IPS-20b (cell line): ENCODE results near the gene NINJ2.

Experiments
- H3K27ac ChIP-seq: one replicate; pipeline ENCODE4 v1.5.1; 2013; ENCODE audit warnings: low read length
- H3K27me3 ChIP-seq: 2 replicates; pipeline ENCODE4 v1.6.1; 2013; ENCODE audit warnings: mild to moderate bottlenecking, low read length, inconsistent platforms; ENCODE audit not compliant: insufficient read depth
- H3K36me3 ChIP-seq: 2 replicates; pipeline ENCODE4 v1.6.1; 2013; ENCODE audit warnings: low read depth, mild to moderate bottlenecking, inconsistent platforms, low read length, moderate library complexity; ENCODE audit not compliant: insufficient read depth
- H3K4me1 ChIP-seq: 2 replicates; pipeline ENCODE4 v1.6.1; 2013; ENCODE audit warnings: mild to moderate bottlenecking, control low read depth, inconsistent platforms, low read length, moderate library complexity; ENCODE audit not compliant: insufficient read depth
- H3K4me3 ChIP-seq: 2 replicates; pipeline ENCODE4 v1.5.1; 2013; ENCODE audit warnings: mild to moderate bottlenecking, low read length, inconsistent platforms
- H3K9ac ChIP-seq: 2 replicates; pipeline ENCODE4 v1.6.1; 2013; ENCODE audit warnings: low read depth, mild to moderate bottlenecking, inconsistent platforms, low read length, moderate library complexity
- H3K9me3 ChIP-seq: 2 replicates; pipeline ENCODE4 v1.6.1; 2013; ENCODE audit warnings: mild to moderate bottlenecking, low read depth, low read length, inconsistent platforms; ENCODE audit not compliant: insufficient read depth

The NINJ2 gene

DNA sequence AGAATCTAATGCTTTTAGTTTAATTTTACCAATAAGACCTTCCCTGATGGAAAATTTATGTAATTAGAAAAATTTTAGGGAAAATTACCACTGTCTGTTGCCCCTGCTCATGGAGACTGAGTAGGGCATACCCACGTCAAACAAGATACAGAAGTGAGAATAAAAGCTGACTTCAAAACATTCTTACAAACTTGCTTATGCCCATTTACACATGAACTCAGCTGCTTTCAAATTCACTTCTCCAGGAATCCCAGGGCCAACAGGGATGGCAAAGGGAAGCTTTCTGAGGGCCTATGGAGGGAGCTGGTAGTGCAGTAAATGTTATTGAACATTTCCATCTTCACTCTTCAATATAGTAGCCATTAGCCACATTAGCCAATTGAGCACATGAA is 4.8 kb upstream of the NINJ2 start:
- H3K4me1 ChIP-seq: peaks cover 7% of the 10 kb centered on the region
- no peak overlapping the region for H3K4me3 ChIP-seq
- no peak overlapping the region for H3K9ac ChIP-seq
- no peaks in the 10 kb centered on the region for H3K9me3 ChIP-seq
- H3K27me3 ChIP-seq: no peaks in the 10 kb centered on the region
- no peaks in the 10 kb centered on the region for H3K36me3 ChIP-seq
- H3K27ac ChIP-seq: no peak overlapping the region

DNA sequence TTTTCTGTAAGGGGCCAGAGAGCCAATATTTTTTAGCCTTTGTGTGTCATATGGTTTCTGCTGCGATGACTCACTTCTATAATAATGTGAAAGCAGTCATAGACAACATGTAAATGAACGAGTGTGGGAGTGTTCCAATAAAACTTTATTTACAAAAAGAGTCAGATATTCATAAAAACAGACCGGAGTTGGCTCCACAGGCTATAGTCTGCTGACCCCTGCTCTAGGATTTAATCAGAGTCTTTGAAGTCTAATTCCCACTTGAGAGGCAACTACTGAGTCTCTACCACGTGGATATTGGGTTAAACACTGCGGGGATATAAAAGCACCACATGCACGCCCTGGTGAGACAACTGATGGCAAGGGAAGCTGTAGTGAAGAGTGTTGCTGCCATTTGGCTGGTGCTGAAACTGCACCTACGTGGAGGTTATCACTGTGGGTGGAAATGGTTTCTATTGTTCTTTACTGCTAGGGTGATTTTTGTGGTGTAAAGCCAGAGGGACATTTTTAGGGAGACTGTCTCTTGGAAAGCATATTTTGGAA is 3.6 kb upstream of the NINJ2 start:
- no peaks in the 10 kb centered on the region for H3K9me3 ChIP-seq
- H3K27ac ChIP-seq: no peak overlapping the region
- no peak overlapping the region for H3K9ac ChIP-seq
- H3K27me3 ChIP-seq: no peaks in the 10 kb centered on the region
- H3K36me3 ChIP-seq: no peaks in the 10 kb centered on the region
- peaks cover 7% of the 10 kb centered on the region for H3K4me1 ChIP-seq
- no peak overlapping the region for H3K4me3 ChIP-seq

DNA sequence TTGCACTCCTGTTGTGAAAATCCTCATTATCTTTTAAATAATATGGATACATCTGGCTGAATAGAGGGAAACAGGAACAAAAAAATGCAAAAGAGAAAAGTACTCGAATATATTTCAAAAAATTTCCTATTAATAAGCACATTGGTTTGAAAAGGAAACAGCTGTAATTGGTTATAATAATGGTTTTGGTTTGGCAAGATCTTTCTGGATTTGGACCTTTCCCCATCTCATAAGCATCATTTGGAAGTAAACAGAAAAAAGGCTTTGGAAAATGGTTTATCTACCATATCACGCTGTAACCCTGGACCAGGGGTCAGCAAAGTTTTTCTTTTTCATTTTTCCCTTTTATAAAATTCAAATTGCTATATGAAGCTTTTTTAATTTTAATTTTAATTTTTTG is 2.8 kb upstream of the NINJ2 start:
- H3K4me1 ChIP-seq: peaks cover 7% of the 10 kb centered on the region
- H3K9me3 ChIP-seq: no peaks in the 10 kb centered on the region
- H3K4me3 ChIP-seq: no peak overlapping the region
- H3K27ac ChIP-seq: no peak overlapping the region
- H3K9ac ChIP-seq: no peak overlapping the region
- no peaks in the 10 kb centered on the region for H3K36me3 ChIP-seq
- no peaks in the 10 kb centered on the region for H3K27me3 ChIP-seq

GRCh38 chr12:664779-665092 is 1.5 kb upstream of the NINJ2 start:
- H3K27me3 ChIP-seq: no peaks in the 10 kb centered on the region
- H3K4me3 ChIP-seq: no peak overlapping the region
- H3K9ac ChIP-seq: no peak overlapping the region
- peaks cover 7% of the 10 kb centered on the region for H3K4me1 ChIP-seq
- no peaks in the 10 kb centered on the region for H3K36me3 ChIP-seq
- H3K9me3 ChIP-seq: no peaks in the 10 kb centered on the region
- H3K27ac ChIP-seq: no peak overlapping the region

GRCh38 chr12:664075-664778 is 982 bp upstream of the NINJ2 start:
- Histone ChIP-seq H3K4me3 (no peak overlapping the region), H3K4me1 (peaks cover 7% of the 10 kb centered on the region), H3K27ac (no peak overlapping the region), H3K27me3 (no peaks in the 10 kb centered on the region), H3K36me3 (no peaks in the 10 kb centered on the region), H3K9me3 (no peaks in the 10 kb centered on the region), H3K9ac (no peak overlapping the region)

DNA sequence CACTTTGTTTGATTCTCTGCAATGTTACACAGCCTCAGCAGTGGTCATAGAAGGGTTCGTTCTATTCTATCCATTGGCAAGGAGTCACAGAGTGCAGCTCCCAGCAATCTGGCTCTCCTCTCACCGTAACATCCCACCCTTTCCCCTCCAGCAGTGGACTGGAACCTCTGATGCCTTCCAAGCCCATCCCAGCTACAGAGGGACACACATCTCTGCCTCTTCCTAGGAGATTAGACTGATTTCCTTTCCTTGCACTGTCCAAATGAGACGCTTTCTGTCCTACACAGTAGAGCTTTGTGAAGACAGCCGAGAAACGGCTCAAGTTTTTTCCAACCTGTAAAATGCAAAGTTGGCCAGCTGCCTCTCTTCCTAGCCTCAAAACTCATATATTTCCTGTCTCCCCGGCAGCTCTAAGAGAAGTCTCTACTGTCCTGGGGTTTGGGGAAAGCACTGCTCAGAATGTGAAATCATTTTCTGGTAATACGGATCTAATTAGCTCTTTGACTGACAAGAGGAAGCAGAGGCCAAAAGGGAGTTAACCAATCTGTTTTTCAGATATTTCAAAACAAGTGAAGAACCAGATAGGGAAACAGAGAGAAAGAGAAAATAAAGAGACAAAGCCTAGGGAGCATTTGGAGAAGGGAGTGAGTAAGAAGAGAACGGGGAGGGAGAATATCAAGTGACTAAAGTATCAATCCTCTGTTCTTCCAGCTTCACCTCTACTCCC is 516 bp downstream of the NINJ2 start:
- Histone ChIP-seq H3K27me3 (no peaks in the 10 kb centered on the region), H3K4me3 (no peak overlapping the region), H3K36me3 (no peaks in the 10 kb centered on the region), H3K9me3 (no peaks in the 10 kb centered on the region), H3K4me1 (peaks cover 3% of the 10 kb centered on the region; the same call in 1 of the 2 replicates), H3K9ac (no peak overlapping the region), H3K27ac (no peak overlapping the region)

GRCh38 chr12:661720-662486 is 1.3 kb downstream of the NINJ2 start:
- Histone ChIP-seq H3K27me3 (no peaks in the 10 kb centered on the region), H3K27ac (no peak overlapping the region), H3K9me3 (no peaks in the 10 kb centered on the region), H3K4me1 (no peaks in the 10 kb centered on the region), H3K36me3 (no peaks in the 10 kb centered on the region), H3K9ac (no peak overlapping the region), H3K4me3 (no peak overlapping the region)

DNA sequence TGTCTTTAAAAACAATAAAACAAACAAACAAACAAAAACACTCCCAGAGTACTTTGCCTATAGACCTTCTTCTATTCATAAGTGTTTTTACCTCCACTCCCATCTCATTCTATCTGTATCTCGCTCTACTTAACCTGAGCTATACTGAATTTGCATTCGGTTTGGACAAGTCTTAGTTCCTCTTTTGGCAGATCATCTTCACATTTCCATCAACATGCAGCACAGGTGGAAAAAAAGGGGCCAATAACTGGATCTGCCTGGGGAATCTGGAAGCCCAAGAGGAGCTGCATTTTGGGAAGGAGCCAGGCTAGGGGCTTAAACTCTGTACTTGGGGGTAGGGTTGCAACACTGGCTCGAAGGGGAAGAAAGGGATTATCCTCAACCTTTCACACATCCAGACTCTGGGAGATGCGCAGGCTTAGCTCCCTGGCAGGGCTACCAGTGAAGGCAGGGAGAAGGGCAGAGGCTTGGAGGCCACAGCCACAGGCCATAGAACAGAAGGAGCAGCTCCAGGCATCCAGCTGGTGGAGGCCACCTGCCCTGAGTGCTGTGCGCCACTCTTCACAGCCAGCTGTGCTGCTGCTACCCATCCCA is 4.1 kb downstream of the NINJ2 start:
- Histone ChIP-seq H3K4me3 (no peak overlapping the region), H3K27ac (no peak overlapping the region), H3K9me3 (no peaks in the 10 kb centered on the region), H3K9ac (no peak overlapping the region), H3K36me3 (no peaks in the 10 kb centered on the region), H3K4me1 (no peaks in the 10 kb centered on the region), H3K27me3 (no peaks in the 10 kb centered on the region)

- Histone ChIP-seq H3K9me3 (no peaks in the 10 kb centered on the region), H3K36me3 (no peaks in the 10 kb centered on the region; the same call in 1 of the 2 replicates), H3K27ac (no peak overlapping the region), H3K4me1 (no peaks in the 10 kb centered on the region), H3K27me3 (no peaks in the 10 kb centered on the region), H3K9ac (no peak overlapping the region), H3K4me3 (no peak overlapping the region)
Measured at GRCh38 chr12:650983-651382, 12.3 kb downstream of the NINJ2 start.

DNA sequence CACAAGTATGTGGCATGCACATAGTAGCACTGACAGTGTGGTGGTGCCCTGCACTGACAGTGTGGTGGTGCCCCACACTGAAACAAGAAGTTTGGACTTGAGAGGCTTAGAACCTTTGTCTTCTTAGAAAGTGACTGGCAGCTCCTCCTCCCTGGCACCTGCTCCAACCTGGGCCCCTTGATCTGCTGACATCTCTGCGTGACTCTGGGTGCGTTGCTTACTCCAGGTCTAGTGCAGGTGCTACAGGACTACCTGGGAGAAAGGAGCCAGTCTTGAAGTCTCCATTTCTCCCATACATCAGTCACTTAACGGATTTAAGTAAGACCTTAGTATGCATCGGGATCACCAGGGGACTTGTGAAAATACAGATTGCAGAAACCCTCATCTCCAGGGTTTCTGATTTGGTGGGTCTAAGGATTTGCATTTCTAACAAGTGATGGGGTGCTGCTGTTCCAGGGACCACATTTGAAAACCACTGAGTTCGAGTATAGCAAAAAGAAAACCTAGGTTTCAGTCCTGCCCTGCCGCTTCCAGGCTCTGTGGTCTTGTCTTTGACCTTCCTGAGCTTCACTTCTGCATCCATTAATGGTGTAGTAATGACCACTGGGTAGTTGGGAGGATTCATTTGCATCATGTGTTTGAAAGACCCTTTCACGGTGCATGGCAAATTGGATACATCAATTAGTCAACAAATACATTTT is 15.7 kb downstream of the NINJ2 start:
- H3K9ac ChIP-seq: no peak overlapping the region
- H3K36me3 ChIP-seq: no peaks in the 10 kb centered on the region; the same call in 1 of the 2 replicates
- no peak overlapping the region for H3K27ac ChIP-seq
- H3K4me3 ChIP-seq: no peak overlapping the region
- no peaks in the 10 kb centered on the region for H3K9me3 ChIP-seq
- peaks cover 12% of the 10 kb centered on the region; the same call in 1 of the 2 replicates for H3K27me3 ChIP-seq
- no peaks in the 10 kb centered on the region for H3K4me1 ChIP-seq
